Measurements from ENCODE around the gene KCNE3.
A peak's percentile ranks its signal among the peaks of the same experiment; 100 is the strongest.

Gene KCNE3

GRCh38 chr11:74471037-74471436 lies 3.7 kb upstream of the KCNE3 start:
- DNase-seq = no peak

GRCh38 chr11:74470526-74470925 lies 3.2 kb upstream of the KCNE3 start:
- DNase-seq = peak; percentile 76

- DNase-seq = no peak
These were observed 1.6 kb upstream of the KCNE3 start for GRCh38 chr11:74468936-74469335.

GRCh38 chr11:74468521-74468920 lies 1.2 kb upstream of the KCNE3 start:
- no peak for DNase-seq

DNA sequence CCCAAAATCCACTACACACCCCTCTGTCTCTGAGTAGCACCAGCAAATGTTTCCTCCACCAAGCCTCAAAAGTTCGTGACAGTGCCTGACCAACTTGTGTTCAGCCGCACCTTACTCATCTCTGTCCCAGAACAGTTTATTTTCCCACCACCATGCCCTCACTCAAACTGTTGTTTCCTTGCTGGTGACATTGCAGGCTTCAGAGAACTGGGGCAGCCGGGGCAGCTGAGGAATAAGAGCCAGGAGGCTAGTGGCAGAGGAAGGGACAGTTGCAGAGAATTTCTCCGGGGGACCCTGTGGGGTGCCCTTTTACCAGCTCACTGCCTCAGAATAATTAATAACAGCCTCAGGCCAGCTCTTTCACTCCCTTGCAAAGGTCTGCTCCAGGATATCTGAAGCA lies 709 bp upstream of the KCNE3 start:
- DNase-seq = no peak

DNA sequence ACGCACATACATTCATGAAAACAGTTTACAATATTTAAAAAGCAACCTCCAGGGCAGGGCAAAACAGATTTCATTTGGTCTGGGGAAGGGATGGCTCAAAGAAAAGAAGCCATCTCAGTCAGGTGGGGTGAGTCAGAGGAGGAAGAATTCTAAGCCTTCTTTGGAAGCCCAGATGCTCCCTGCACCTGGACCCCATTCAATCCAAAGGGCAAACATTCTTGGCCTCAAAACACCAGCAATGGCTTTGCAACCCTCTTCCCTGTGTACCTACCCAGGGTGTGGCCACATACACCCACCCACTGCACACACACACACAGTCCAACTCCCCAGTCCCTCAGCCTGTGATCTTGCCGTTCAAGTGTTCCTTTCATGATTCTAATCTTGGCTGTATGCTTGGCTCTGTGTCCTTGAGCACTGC lies 2.0 kb downstream of the KCNE3 start:
- DNase-seq = no peak

DNA sequence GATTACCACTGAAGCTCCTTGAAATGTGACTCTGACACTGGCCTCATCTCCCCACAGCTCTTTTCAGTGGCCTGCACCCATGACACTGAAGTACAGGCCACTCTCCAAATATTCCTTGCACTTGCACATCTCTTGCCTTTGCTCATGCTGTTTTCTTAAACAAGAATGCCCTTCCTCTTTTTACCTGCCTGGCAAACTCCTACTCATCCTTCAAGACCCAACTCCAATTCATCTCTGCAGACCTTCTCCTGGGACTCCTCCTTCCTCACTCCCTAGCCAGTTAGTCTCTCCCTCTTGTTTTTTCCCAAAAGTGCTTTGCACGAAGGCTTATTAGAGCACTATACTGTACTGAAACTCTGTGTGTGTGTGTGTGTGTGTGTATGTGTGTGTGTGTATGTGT lies 2.6 kb downstream of the KCNE3 start:
- no peak for DNase-seq

GRCh38 chr11:74463216-74463615 lies 4.1 kb downstream of the KCNE3 start:
- DNase-seq = no peak

- DNase-seq = no peak
These were observed 4.7 kb downstream of the KCNE3 start for GRCh38 chr11:74462631-74463030.

GRCh38 chr11:74462009-74462408 lies 5.3 kb downstream of the KCNE3 start:
- DNase-seq = no peak

DNA sequence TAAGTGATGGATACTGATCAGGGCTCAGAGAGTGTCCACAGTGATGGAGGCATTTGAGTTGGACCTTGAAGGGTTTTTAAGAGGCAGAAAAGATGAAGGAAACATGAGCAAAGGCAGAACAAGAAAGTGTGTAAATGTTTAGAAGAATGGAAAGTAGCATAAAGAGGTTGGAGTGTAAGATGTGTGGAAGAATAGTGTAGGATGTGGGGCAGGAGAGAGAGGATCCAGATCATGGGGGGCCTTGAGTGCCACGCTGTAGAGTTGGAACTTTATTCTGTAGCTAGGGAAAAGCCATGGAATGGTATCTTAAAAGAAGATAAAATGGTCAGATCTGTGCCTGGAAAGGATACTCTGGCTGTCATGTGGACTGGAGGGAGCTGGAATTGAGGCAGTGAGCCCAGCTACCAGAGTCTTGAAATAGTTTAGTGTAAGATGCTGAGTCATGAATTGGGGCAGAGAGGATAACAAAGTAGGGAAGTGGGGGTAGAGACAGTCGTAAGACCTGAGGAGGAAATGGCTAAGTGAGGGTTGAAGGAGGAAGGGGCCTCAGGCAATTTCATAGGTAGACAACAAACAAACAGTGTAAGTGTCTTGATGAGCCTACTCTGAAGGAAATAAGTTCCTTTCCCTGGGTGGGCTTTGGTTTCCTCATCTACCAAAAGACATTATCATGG lies 6.7 kb downstream of the KCNE3 start:
- no peak for DNase-seq

- no peak for DNase-seq
These were observed 7.3 kb downstream of the KCNE3 start for GRCh38 chr11:74460065-74460464.

DNA sequence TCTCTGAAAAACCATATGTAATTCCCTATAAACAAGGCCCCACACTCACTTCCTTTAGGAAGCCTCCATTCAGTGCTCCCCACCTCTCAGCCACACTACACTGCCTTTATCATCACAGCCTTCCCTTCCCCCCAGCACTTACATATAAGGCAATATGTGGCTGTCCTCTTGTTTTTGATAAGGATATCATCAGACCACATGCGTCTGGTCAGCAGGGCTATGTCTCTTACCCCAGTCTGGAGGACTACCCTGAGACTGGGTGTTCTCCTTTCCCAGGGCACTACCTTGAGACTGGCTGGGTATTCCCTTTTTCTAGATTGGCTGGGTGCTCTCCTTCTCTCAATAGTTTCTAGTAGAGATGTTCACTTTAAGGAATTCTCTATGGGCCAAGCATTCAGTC lies 7.8 kb downstream of the KCNE3 start:
- DNase-seq = no peak

GRCh38 chr11:74457356-74457755 lies 10.0 kb downstream of the KCNE3 start:
- no peak for DNase-seq

DNA sequence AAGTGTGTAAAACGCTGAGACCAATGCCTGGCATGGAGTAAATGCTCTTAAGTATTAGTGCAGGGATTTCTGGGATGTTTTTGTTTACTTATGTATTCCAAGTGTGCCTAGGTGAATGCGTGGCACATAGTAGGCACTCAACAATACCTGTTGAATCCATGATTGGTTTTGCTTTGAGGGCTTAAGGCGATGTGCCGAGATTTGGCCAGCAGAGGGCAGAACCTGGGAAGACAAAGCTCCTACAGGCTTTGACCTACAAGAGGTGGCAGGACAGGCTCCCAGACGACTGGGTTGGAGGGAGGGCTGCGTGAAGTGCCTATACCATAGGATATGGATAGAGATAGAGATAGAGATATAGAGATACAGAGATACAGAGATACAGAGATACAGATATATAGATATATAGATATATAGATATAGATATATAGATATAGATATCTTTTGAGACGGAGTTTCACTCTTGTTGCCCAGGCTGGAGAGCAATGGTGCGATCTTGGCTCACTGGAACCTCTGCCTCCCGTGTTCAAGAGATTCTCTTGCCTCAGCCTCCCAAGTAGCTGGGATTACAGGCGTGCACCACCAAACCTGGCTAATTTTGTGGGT lies 13.9 kb downstream of the KCNE3 start:
- DNase-seq = peak; percentile 66

GRCh38 chr11:74452366-74452765 lies 15.0 kb downstream of the KCNE3 start:
- DNase-seq = no peak

GRCh38 chr11:74450318-74450717 lies 17.0 kb downstream of the KCNE3 start:
- DNase-seq = no peak

GRCh38 chr11:74449369-74449931 lies 17.9 kb downstream of the KCNE3 start:
- peak; percentile 91 for DNase-seq

DNA sequence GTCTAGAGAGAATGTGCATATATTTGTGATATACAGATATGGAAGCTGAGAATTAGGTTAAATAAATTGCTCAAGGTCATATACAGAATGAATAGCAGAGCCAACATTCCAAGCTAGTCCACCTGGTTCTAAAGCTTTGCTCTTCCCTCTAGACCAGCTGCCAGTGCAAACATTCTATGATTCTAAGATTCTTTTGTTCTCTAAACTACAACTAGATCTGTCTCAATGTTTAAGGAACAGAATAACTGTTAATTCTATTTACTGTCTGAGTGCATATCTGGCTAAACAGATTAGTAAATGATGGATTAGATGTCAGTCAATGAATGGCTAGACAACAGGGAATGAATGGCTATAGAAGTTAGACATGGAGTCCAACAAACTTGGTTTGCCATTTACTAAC lies 19.6 kb downstream of the KCNE3 start:
- no peak for DNase-seq

DNA sequence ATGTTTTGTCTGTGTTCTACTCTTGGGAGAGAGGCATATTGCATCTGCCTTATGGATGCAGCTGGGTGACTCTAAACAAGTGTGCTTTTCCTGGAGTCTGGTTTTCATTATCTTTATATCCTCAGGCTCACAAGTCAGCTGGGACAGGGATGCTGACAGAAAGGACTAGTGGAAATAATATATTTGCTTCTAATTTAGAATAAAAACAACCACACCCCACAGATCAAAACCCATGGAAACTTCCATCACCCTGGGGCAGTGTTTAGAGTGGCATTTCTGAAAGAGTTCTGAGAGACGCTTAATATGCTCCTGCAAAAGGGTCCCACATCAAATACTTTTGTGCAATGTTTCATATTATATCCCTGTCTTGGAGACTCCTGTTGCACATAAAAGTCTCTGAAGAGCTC lies 20.8 kb downstream of the KCNE3 start:
- no peak for DNase-seq

- DNase-seq = no peak
These were observed 23.0 kb downstream of the KCNE3 start for GRCh38 chr11:74444173-74444826.

GRCh38 chr11:74443071-74443864 lies 24.1 kb downstream of the KCNE3 start:
- peak; percentile 92 for DNase-seq

DNA sequence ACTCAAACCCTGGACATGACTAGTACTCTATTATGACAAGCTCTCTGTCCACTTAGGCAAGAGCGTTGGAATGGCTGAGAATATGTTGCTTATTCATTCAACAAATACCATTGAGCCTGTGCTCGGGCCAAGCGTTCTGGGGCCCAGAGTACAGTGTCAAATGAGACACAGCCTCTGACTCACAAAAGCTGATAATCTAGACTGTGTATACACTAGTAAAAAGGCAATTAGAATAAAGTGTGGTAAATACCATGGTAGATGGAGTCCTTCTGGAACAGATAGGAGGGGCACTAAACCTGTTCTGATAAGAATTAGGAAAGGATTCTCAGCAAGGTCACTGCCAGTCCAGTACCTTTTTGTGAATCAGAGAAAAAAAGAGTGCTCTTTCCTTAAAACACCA lies 24.7 kb downstream of the KCNE3 start:
- DNase-seq = no peak
